Cortex of kidney (tissue), 1 donor: ENCODE results near the gene RSAD2.
"Not testable (repeated sequence)": the region's sequence is repeated elsewhere in the genome, so short reads cannot be mapped to it uniquely, and the experiment has no call there.

ENCODE experiments used
- DNase-seq: peaks from one replicate; lab custom pipeline; 2025; lab: John Stamatoyannopoulos, UW

Gene RSAD2

GRCh38 chr2:6864923-6865345 is 12.6 kb upstream of the RSAD2 start:
- DNase-seq, result no peak

DNA sequence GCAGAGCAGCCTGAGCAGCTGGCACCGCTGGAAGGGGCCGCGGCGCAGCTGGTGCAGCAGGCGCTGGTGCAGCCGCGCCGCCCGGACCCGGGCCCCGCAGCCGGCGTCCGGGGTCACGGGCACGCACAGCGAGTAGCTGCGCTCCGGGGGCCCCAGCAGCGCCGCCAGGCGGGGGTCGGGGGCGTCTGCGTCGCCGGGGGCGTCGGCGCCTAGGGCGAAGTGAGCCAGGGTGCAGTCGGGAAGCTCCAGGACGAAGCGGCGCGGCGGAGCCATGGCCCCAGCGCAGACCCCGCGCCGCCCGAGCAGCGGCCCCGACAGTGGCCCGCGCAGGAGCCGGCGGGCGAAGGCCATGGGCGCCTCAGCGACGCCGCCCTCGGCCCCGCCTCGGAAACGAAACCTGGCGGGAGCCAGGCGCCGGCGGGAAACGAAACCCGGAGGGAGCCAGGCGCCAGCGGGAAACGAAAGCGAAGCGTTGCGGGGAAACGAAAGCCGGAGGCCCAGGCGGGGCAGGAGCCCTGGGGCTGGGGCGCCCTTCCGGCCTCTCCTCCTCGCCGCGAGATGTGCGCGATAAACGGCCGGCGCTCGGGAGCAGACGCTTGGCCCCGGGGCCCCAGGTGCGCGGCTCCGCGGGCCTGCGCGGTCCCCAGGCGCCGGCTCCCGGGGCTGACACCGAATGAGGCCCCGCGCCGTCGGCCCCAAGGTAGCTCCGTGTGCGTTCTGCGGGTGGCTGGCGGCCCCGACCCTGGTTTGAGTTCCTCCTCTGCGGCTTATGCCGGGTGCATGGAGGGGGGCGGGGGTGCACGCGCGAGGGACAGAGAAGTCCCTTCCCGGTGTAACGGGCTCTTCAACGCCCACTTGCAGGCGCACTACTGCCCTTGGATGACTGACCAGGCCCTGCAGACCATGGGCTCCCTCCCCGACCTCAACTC is 12.0 kb upstream of the RSAD2 start, which contains the start of gene CMPK2:
TSS of gene CMPK2 (minus strand) at position 562 of the 929 bp plus-strand sequence. CDS start at position 351, 211 bp downstream.
- DNase-seq, result no peak

GRCh38 chr2:6866275-6866671 is 11.3 kb upstream of the RSAD2 start:
- no peak for DNase-seq

DNA sequence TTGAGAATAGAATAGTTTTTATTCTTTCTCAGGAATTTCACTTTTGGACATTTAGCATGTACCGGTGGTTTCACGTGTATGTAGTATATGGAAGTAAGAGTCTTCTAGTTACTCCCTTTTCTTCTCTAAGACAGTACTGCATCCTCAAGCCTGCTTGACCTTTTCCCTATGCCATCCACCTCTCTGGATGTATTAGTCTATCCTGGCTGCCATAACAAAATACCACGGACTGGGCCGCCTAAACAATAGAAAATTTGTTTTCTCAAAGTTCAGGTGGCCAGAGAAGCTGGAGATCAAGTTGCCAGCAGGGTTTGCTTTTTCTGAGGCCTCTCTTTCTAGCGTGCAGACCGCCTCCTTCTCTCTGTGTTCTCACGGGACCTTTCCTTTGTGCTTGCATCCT is 10.6 kb upstream of the RSAD2 start:
- DNase-seq, result no peak

DNA sequence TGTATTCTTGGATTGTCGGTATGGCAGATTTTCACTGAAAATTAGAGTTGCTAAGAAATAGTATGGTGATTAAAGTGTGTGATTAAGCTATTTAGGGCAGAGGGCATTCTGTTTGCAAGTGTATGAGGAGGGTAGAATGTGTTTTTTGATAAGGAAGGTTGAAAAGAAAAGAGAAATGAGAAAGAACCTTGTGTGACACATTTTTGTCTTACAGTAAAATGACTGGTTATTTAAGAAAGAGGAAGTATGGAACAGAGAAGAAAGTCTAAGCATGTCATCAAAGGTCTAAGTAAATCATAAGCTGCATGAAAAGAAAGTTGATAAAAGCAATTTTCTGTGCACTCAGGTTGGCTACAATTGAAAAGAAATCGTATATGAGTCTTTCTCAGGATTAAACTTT is 5.2 kb upstream of the RSAD2 start:
- no peak for DNase-seq

DNA sequence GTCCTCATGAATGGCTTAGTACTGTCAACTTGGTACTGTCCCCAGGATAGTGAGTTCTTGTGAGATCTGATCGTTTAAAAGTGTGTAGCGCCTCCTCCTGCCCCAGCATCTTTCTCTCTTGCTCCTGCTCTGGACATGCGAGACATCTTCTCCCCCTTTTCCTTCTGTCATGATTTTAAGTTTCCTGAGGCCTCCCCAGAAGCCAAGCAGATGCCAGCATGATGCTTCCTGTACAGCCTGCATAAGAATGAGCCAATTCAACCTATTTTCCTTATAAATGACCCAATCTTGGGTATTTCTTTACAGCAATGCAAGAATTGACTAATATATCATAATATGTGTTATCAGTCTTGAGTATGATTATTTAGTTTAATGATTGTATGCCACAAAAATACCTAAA is 3.5 kb upstream of the RSAD2 start:
- no peak for DNase-seq

- DNase-seq, result no peak
Observed at GRCh38 chr2:6876309-6876708, 1.3 kb upstream of the RSAD2 start.

DNA sequence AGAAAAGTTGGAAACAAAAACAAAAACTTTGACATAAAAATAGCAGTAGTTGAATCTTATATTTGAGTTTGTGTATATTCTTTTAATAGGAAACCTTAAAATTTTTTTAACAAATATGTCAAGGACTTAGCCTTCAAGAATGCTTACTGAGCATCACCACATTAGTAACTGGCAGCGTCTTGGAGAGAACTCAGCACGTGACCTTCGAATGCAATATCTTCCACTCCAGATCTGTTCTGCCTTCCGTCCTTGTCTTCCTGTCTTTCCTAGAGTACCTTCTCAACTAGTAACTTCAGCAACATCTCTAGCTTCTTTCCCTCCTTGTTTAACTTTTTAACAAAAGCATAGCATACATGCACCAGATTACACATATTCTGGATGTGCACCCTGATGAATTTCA is 972 bp downstream of the RSAD2 start:
- no peak for DNase-seq

- DNase-seq, result no peak
Observed at GRCh38 chr2:6879011-6879410, 1.4 kb downstream of the RSAD2 start.

GRCh38 chr2:6880200-6880733 is 2.7 kb downstream of the RSAD2 start:
- no peak for DNase-seq

GRCh38 chr2:6881046-6881445 is 3.5 kb downstream of the RSAD2 start:
- DNase-seq, result no peak

DNA sequence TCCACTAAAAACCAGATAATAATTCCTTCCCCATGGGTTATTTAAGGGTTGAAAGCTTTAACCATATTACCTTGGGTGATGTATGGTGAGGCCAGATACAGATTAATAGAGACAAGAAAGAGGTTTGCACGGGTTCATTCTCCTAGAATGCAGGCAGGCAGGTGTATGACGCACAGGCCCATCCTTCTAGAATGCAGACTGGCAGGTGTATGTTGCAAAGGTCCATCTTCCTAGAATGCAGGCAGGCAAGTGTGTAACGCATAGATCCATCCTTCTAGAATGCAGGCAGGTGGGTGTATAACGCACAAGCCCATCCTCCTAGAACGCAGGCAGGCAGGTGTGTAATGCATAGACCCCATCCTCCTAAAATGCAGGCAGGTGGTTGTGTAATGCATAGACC is 3.9 kb downstream of the RSAD2 start:
- DNase-seq, result no peak

- no peak for DNase-seq
Observed at GRCh38 chr2:6883448-6884122, 6.0 kb downstream of the RSAD2 start.

GRCh38 chr2:6885551-6885950 is 8.0 kb downstream of the RSAD2 start:
- DNase-seq, result no peak

- DNase-seq, result no peak
Observed at GRCh38 chr2:6885968-6886367, 8.4 kb downstream of the RSAD2 start.

DNA sequence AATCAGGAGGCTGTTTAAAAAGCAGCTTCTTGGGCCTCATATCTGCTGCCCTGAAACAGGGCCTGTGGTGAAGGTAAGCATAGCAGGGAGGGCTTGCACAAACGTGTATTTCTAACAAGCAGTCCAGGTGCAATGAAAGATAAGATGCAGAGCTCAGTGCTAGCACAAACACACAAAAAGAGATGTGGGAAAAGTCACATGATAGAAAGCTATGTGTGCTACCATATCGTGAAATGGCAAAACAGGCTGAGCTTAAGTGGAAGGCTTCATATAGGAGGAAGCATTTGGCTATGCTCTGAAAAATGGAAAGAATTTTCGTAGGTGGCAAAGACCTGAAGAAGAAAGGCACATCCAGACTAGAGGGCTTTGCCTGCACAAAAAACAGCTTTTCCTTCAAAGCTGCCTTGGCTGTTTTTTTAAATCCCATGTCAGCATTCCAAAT is 10.2 kb downstream of the RSAD2 start:
- no peak for DNase-seq

DNA sequence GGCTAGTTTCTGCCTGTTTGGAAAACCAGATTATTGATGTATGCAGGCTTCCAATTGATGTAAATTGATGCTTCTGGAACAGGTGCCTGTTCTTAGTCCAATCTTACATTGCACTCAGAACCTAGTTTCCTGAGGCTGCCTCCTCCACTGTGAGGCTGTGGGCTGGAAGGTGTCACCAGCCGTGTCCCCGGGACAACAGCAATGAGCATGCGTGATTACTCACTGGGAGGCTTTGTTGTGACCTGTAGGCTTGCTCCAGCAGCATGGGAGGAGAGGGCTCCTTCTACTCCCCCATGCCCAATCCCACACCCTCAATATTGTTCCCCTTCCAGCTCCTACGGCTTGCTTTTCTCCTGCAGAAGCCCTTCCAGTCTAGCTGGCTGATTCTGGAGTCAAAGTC is 11.1 kb downstream of the RSAD2 start:
- DNase-seq, result no peak

DNA sequence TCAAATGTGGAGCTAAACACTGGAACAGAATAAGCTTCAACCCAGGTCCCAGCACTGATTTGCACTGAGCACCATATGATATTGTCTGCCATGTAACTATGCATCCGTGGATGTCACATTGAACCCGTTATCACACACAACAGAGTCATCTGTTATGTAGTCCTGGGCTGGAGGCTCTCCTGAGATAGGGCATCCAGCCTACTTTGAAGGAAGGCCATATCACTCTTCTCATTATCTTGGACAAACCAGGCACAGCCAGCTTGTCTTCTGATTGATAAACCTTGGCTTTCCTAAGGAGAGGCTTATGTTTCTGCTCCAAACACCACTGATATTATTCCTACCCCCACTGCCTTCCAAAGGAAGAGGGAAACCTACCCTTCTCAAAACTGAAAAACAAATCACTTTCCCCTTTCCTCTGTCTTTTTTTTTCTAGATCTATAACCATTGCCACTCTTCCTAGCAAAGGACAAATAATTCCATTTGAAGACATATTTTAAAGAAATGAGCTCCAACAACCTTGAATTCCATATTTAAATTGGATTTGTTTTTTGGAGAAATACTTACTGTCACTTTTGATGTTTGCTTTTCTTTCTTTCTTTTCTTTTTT is 16.4 kb downstream of the RSAD2 start:
- DNase-seq, result no peak

GRCh38 chr2:6896930-6897759 is 19.6 kb downstream of the RSAD2 start:
- DNase-seq, result no peak

- DNase-seq, result not testable (repeated sequence)
Observed at GRCh38 chr2:6902581-6902980, 25.0 kb downstream of the RSAD2 start.

- DNase-seq, result no peak
Observed at GRCh38 chr2:6905668-6906067, 28.1 kb downstream of the RSAD2 start.
